Common myeloid progenitor, CD34-positive (primary cell): Measurements from ENCODE around the gene CEMIP.

ENCODE experiments used
- CTCF ChIA-PET: fragments of 350-600 bp; sonication (Branson Sonifier 250); formaldehyde crosslinking; loops from one replicate; lab custom pipeline; 2021; ENCODE audit warnings: antibody characterized with exemption; lab: Charles Lee
- POLR2A ChIA-PET: fragments of 350-600 bp; sonication (Branson Sonifier 250); formaldehyde crosslinking; loops from one replicate; lab custom pipeline; 2021; ENCODE audit warnings: antibody characterized with exemption; lab: Charles Lee
- DNase-seq, 3 donors: peaks; one replicate each; pipeline versions ENCODE4 v3.0.0 to v3.0.0-alpha.2; 2013
- H3K27ac ChIP-seq, 2 experiments: 1 replicate in 1 of 2; 2 replicates in 1 of 2; pipeline ENCODE4 v1.7.0; 2013; ENCODE audit warnings: inconsistent platforms in 2 of 2, low read length in 2 of 2, mild to moderate bottlenecking in 2 of 2, low read depth in 1 of 2, moderate library complexity in 1 of 2; ENCODE audit not compliant: severe bottlenecking in 2 of 2, insufficient read depth in 1 of 2, poor library complexity in 1 of 2
- H3K27me3 ChIP-seq, 5 experiments: replicated peaks in 2 of 5; 1 replicate in 3 of 5; 2 replicates in 2 of 5; pipeline versions ENCODE4 v1.6.1 to v1.7.0; 2013; ENCODE audit warnings: low read length in 4 of 5, mild to moderate bottlenecking in 2 of 5, moderate library complexity in 2 of 5, inconsistent platforms in 1 of 5; ENCODE audit not compliant: insufficient read depth in 5 of 5, control insufficient read depth in 4 of 5
- H3K36me3 ChIP-seq, 4 experiments: 1 replicate in 2 of 4; 2 replicates in 2 of 4; pipeline versions ENCODE4 v1.6.1 to v1.7.0; 2013; ENCODE audit warnings: low read length in 3 of 4, control low read depth in 1 of 4, mild to moderate bottlenecking in 1 of 4; ENCODE audit not compliant: control insufficient read depth in 4 of 4, insufficient read depth in 4 of 4
- H3K4me1 ChIP-seq, 4 experiments: 1 replicate in 3 of 4; 2 replicates in 1 of 4; pipeline versions ENCODE4 v1.6.1 to v1.7.1; 2013; ENCODE audit warnings: low read length in 3 of 4, mild to moderate bottlenecking in 3 of 4, control low read depth in 1 of 4, inconsistent platforms in 1 of 4, moderate library complexity in 1 of 4; ENCODE audit not compliant: control insufficient read depth in 4 of 4, insufficient read depth in 4 of 4; ENCODE audit errors: control extremely low read depth in 1 of 4
- H3K4me3 ChIP-seq, 7 experiments: 1 replicate in 4 of 7; 2 replicates in 3 of 7; pipeline versions ENCODE4 v1.5.1 to v1.7.0; 2013; ENCODE audit warnings: mild to moderate bottlenecking in 7 of 7, low read length in 6 of 7, moderate library complexity in 6 of 7, inconsistent platforms in 2 of 7, low read depth in 2 of 7, control low read depth in 1 of 7; ENCODE audit not compliant: insufficient read depth in 4 of 7, control insufficient read depth in 1 of 7; ENCODE audit errors: extremely low read depth in 1 of 7
- H3K9me3 ChIP-seq, 5 experiments: 1 replicate in 4 of 5; 2 replicates in 1 of 5; pipeline versions ENCODE4 v1.6.1 to v1.7.1; 2013; ENCODE audit warnings: low read length in 4 of 5, mild to moderate bottlenecking in 2 of 5, inconsistent platforms in 1 of 5, low read depth in 1 of 5, moderate library complexity in 1 of 5; ENCODE audit not compliant: control insufficient read depth in 4 of 5, insufficient read depth in 2 of 5; ENCODE audit errors: control extremely low read depth in 1 of 5
- whole genome bisulfite sequencing: methylation state at CpG from one replicate; pipeline ENCODE4 v1.1.5; 2013; ENCODE audit not compliant: insufficient coverage; 5-methylcytosine and 5-hydroxymethylcytosine counted together

The CEMIP gene

GRCh38 chr15:80866936-80867335 is 87.8 kb downstream of the CEMIP start:
- no peaks in the 10 kb centered on the region for H3K9me3 ChIP-seq
- H3K4me1 ChIP-seq: no peaks in the 10 kb centered on the region
- DNase-seq: no peak
- 100% methylated on average over 1 of the region's 2 CpGs for WGBS
- H3K4me3 ChIP-seq: no peak overlapping the region
- POLR2A ChIA-PET: no interaction called here
- H3K36me3 ChIP-seq: no peaks in the 10 kb centered on the region
- H3K27me3 ChIP-seq: no peaks in the 10 kb centered on the region
- CTCF ChIA-PET: no interaction called here
- no peak overlapping the region for H3K27ac ChIP-seq

GRCh38 chr15:80870366-80870765 is 91.2 kb downstream of the CEMIP start:
- POLR2A ChIA-PET: no interaction called here
- Histone ChIP-seq H3K9me3 (no peaks in the 10 kb centered on the region), H3K4me3 (no peak overlapping the region), H3K27me3 (no peaks in the 10 kb centered on the region), H3K27ac (no peak overlapping the region), H3K4me1 (no peaks in the 10 kb centered on the region), H3K36me3 (no peaks in the 10 kb centered on the region)
- no peak for DNase-seq
- CTCF ChIA-PET: no interaction called here
- WGBS: 97% methylated on average over 6 of the region's 8 CpGs

- H3K27me3 ChIP-seq: no peaks in the 10 kb centered on the region
- 95% methylated on average over 5 of the region's 5 CpGs for WGBS
- H3K36me3 ChIP-seq: no peaks in the 10 kb centered on the region
- DNase-seq: no peak
- H3K4me3 ChIP-seq: no peak overlapping the region
- no peaks in the 10 kb centered on the region for H3K9me3 ChIP-seq
- ChIA-PET CTCF (no interaction called here), POLR2A (no interaction called here)
- no peaks in the 10 kb centered on the region for H3K4me1 ChIP-seq
- H3K27ac ChIP-seq: no peak overlapping the region
These were observed 91.7 kb downstream of the CEMIP start for GRCh38 chr15:80870893-80871292.

- 98% methylated on average over 11 of the region's 12 CpGs for WGBS
- no peak for DNase-seq
- Histone ChIP-seq H3K9me3 (no peaks in the 10 kb centered on the region), H3K27ac (no peak overlapping the region), H3K4me3 (no peak overlapping the region), H3K27me3 (no peaks in the 10 kb centered on the region), H3K4me1 (no peaks in the 10 kb centered on the region), H3K36me3 (no peaks in the 10 kb centered on the region)
- ChIA-PET CTCF (no interaction called here), POLR2A (no interaction called here)
These were observed 92.7 kb downstream of the CEMIP start for GRCh38 chr15:80871858-80872257.

- DNase-seq: no peak
- Histone ChIP-seq H3K27ac (no peak overlapping the region), H3K9me3 (no peaks in the 10 kb centered on the region), H3K36me3 (no peaks in the 10 kb centered on the region), H3K4me3 (no peak overlapping the region), H3K4me1 (no peaks in the 10 kb centered on the region), H3K27me3 (peaks cover 0 to 2% (median 0%) of the 10 kb centered on the region in 5 experiments)
- 97% methylated on average over 7 of the region's 7 CpGs for WGBS
- CTCF ChIA-PET: no interaction called here
- POLR2A ChIA-PET: no interaction called here
These were observed 94.3 kb downstream of the CEMIP start for GRCh38 chr15:80873366-80873952.

- ChIA-PET CTCF (no interaction called here), POLR2A (no interaction called here)
- DNase-seq: no peak
- Histone ChIP-seq H3K4me1 (no peaks in the 10 kb centered on the region), H3K27ac (no peak overlapping the region), H3K4me3 (no peak overlapping the region), H3K36me3 (no peaks in the 10 kb centered on the region), H3K9me3 (no peaks in the 10 kb centered on the region), H3K27me3 (peaks cover 0 to 2% (median 0%) of the 10 kb centered on the region in 5 experiments)
- 91% methylated on average over 8 of the region's 8 CpGs for WGBS
These were observed 96.6 kb downstream of the CEMIP start for GRCh38 chr15:80875568-80876347.

- peaks cover 0 to 4% (median 0%) of the 10 kb centered on the region in 5 experiments for H3K27me3 ChIP-seq
- DNase-seq: no peak
- H3K9me3 ChIP-seq: no peaks in the 10 kb centered on the region
- ChIA-PET CTCF (no interaction called here), POLR2A (no interaction called here)
- H3K36me3 ChIP-seq: no peaks in the 10 kb centered on the region
- 96% methylated on average over 4 of the region's 4 CpGs for WGBS
- H3K4me3 ChIP-seq: no peak overlapping the region
- H3K4me1 ChIP-seq: no peaks in the 10 kb centered on the region
- no peak overlapping the region for H3K27ac ChIP-seq
These were observed 97.1 kb downstream of the CEMIP start for GRCh38 chr15:80876348-80876674.
